Measurements from ENCODE around the gene HBG1. TPM values are rescaled to one million over a fixed set of nuclear protein-coding genes. Genes with fewer than 3 reads are reported as not detected.

The HBG1 gene
- total and polyA plus RNA-seq, 2 donors (not counting 1 experiment from before 2014, with no cell fraction given), result not detected

- Histone ChIP-seq H3K9me3 (ENCODE audit: control extremely low read depth in 1 of 3, control insufficient read depth in 2 of 3, insufficient read depth in 1 of 3, low read length in 2 of 3) (no peaks in the 10 kb centered on the region), H3K79me2 (ENCODE audit: control insufficient read depth, insufficient read depth, low read length) (no peaks in the 10 kb centered on the region), H3K4me1 (ENCODE audit: control insufficient read depth in 2 of 2, insufficient read depth in 2 of 2, low read length in 2 of 2) (no peaks in the 10 kb centered on the region), H3K4me3 (ENCODE audit: control extremely low read depth in 1 of 5, extremely low read depth in 1 of 5, insufficient read depth in 1 of 5, low read depth in 2 of 5, low read length in 4 of 5) (no peak overlapping the region), H3K27ac (ENCODE audit: low read length in 2 of 2) (no peak overlapping the region), H2AFZ (ENCODE audit: insufficient read depth, low read depth, low read length, poor library complexity, severe bottlenecking) (no peak overlapping the region), H3K4me2 (replicated peaks; ENCODE audit: low read depth, low read length, poor library complexity, severe bottlenecking) (no peak overlapping the region), H3K36me3 (replicated peaks in 1 of 2; ENCODE audit: control extremely low read depth in 1 of 2, control insufficient read depth in 1 of 2, extremely low read depth in 1 of 2, insufficient read depth in 2 of 2, low read length in 1 of 2) (no peaks in the 10 kb centered on the region), H4K20me1 (ENCODE audit: control insufficient read depth, insufficient read depth, low read length, poor library complexity, severe bottlenecking) (no peaks in the 10 kb centered on the region), H3K27me3 (replicated peaks in 1 of 4; ENCODE audit: control extremely low read depth in 1 of 4, control insufficient read depth in 3 of 4, insufficient read depth in 4 of 4, low read length in 3 of 4) (no peaks in the 10 kb centered on the region), H3K9ac (ENCODE audit: low read length) (no peak overlapping the region)
- 100% methylated on average over 1 of the region's 3 CpGs for WGBS (ENCODE audit: insufficient coverage)
- H3K4me3 Mint-ChIP-seq, result no peak overlapping the region
- H3K27ac Mint-ChIP-seq, result no peak overlapping the region
- H3K27me3 Mint-ChIP-seq, result peaks cover 18% of the 10 kb centered on the region
- H3K4me1 Mint-ChIP-seq, result no peaks in the 10 kb centered on the region
- intact Hi-C loops (cut with micrococcal nuclease), result no loop called here
- no peaks in the 10 kb centered on the region for H3K9me3 Mint-ChIP-seq (ENCODE audit: insufficient read depth)
- ChIA-PET CTCF (no interaction called here), POLR2A (no interaction called here)
- TF ChIP-seq CTCF (IDR thresholded peaks at IDR 0.05) (no peak), EZH2 (IDR thresholded peaks at IDR 0.05; ENCODE audit: borderline replicate concordance, insufficient read depth, low read depth, low read length, poor library complexity, severe bottlenecking) (no peak)
- ATAC-seq (ENCODE audit: low read depth) (no peak), DNase-seq (no peak)
Observed at GRCh38 chr11:5247472-5248192, 2.0 kb downstream of the HBG1 start.

- H3K27me3 Mint-ChIP-seq, result peaks cover 17% of the 10 kb centered on the region
- H3K9me3 ChIP-seq (ENCODE audit: control extremely low read depth in 1 of 3, control insufficient read depth in 2 of 3, insufficient read depth in 1 of 3, low read length in 2 of 3), result no peaks in the 10 kb centered on the region
- ATAC-seq (ENCODE audit: low read depth) (no peak), DNase-seq (no peak)
- no peak overlapping the region for H3K27ac Mint-ChIP-seq
- intact Hi-C loops (cut with micrococcal nuclease), result no loop called here
- H3K9me3 Mint-ChIP-seq (ENCODE audit: insufficient read depth), result no peaks in the 10 kb centered on the region
- H3K27ac ChIP-seq (ENCODE audit: low read length in 2 of 2), result no peak overlapping the region
- no peaks in the 10 kb centered on the region for H4K20me1 ChIP-seq (ENCODE audit: control insufficient read depth, insufficient read depth, low read length, poor library complexity, severe bottlenecking)
- no peak for TF ChIP-seq EZH2 (IDR thresholded peaks at IDR 0.05; ENCODE audit: borderline replicate concordance, insufficient read depth, low read depth, low read length, poor library complexity, severe bottlenecking)
- no peak for TF ChIP-seq CTCF (IDR thresholded peaks at IDR 0.05)
- no peak overlapping the region for H3K4me2 ChIP-seq (replicated peaks; ENCODE audit: low read depth, low read length, poor library complexity, severe bottlenecking)
- ChIA-PET POLR2A (no interaction called here), CTCF (no interaction called here)
- H3K79me2 ChIP-seq (ENCODE audit: control insufficient read depth, insufficient read depth, low read length), result no peaks in the 10 kb centered on the region
- no peak overlapping the region for H3K4me3 Mint-ChIP-seq
- H3K4me1 ChIP-seq (ENCODE audit: control insufficient read depth in 2 of 2, insufficient read depth in 2 of 2, low read length in 2 of 2), result no peaks in the 10 kb centered on the region
- H3K4me1 Mint-ChIP-seq, result no peaks in the 10 kb centered on the region
- H2AFZ ChIP-seq (ENCODE audit: insufficient read depth, low read depth, low read length, poor library complexity, severe bottlenecking), result no peak overlapping the region
- no peak overlapping the region for H3K9ac ChIP-seq (ENCODE audit: low read length)
- H3K4me3 ChIP-seq (ENCODE audit: control extremely low read depth in 1 of 5, extremely low read depth in 1 of 5, insufficient read depth in 1 of 5, low read depth in 2 of 5, low read length in 4 of 5), result no peak overlapping the region
- WGBS (ENCODE audit: insufficient coverage), result 50% methylated on average over 1 of the region's 6 CpGs
- no peaks in the 10 kb centered on the region for H3K36me3 ChIP-seq (replicated peaks in 1 of 2; ENCODE audit: control extremely low read depth in 1 of 2, control insufficient read depth in 1 of 2, extremely low read depth in 1 of 2, insufficient read depth in 2 of 2, low read length in 1 of 2)
- no peaks in the 10 kb centered on the region for H3K27me3 ChIP-seq (replicated peaks in 1 of 4; ENCODE audit: control extremely low read depth in 1 of 4, control insufficient read depth in 3 of 4, insufficient read depth in 4 of 4, low read length in 3 of 4)
Observed at GRCh38 chr11:5246772-5247471, 2.7 kb downstream of the HBG1 start.
